GM19240 (cell line): ENCODE data around the gene HLA-DQA2.
A peak's percentile ranks its signal among the peaks of the same experiment; 100 is the strongest.
"Not testable (repeated sequence)": the region's sequence is repeated elsewhere in the genome, so short reads cannot be mapped to it uniquely, and the experiment has no call there.

ENCODE experiments used
- DNase-seq: peaks from one replicate; pipeline ENCODE4 v3.0.0; 2011; ENCODE audit warnings: low spot score; ENCODE audit not compliant: insufficient read length

The HLA-DQA2 gene

GRCh38 chr6:32779036-32779435 lies 37.8 kb downstream of the HLA-DQA2 start:
- DNase-seq, result no peak

GRCh38 chr6:32782923-32783322 lies 41.7 kb downstream of the HLA-DQA2 start:
- DNase-seq, result not testable (repeated sequence)

GRCh38 chr6:32785781-32786533 lies 44.8 kb downstream of the HLA-DQA2 start:
- DNase-seq, result peak; percentile 27

GRCh38 chr6:32790306-32790705 lies 49.1 kb downstream of the HLA-DQA2 start:
- no peak for DNase-seq

- DNase-seq, result no peak
Measured at GRCh38 chr6:32792901-32793435, 51.8 kb downstream of the HLA-DQA2 start.

- DNase-seq, result no peak
Measured at GRCh38 chr6:32794510-32794909, 53.3 kb downstream of the HLA-DQA2 start.
